IMR-90 (cell line): ENCODE data around the gene PLA2G2A. TPM values are rescaled to one million over a fixed set of nuclear protein-coding genes. Genes with fewer than 3 reads are reported as not detected.

Experiments
- ATAC-seq: fragments of 200-7000 bp; cut with Tn5 transposase; 2 replicates; pipeline ENCODE4 v1.9.1; 2020; ENCODE audit warnings: low read depth, mild to moderate bottlenecking, moderate library complexity
- BruUV-seq: library from RNA; stranded (reverse); fragments of 400-500 nt; replicated peaks from 2 replicates; lab custom pipeline; 2021; lab: Mats Ljungman, UMichigan
- CTCF ChIA-PET: fragments of 300-600 bp; formaldehyde crosslinking; extraction: SDS; loops from one replicate; lab custom pipeline; 2021; ENCODE audit warnings: antibody characterized with exemption; lab: Yijun Ruan, JAX
- POLR2A ChIA-PET: fragments of 300-600 bp; sonication (Branson Sonifier 250); formaldehyde crosslinking; loops from one replicate; lab custom pipeline; 2022; ENCODE audit warnings: antibody characterized with exemption; ENCODE audit not compliant: unreplicated experiment; lab: Charles Lee
- DNase-seq: peaks from one replicate; pipeline ENCODE4 v3.0.0; 2013
- H2AFZ ChIP-seq: replicated peaks from 2 replicates; pipeline ENCODE3; 2013; ENCODE audit warnings: low read length, mild to moderate bottlenecking; ENCODE audit not compliant: poor library complexity
- H2AK5ac ChIP-seq: 2 replicates; pipeline ENCODE4 v1.6.1; 2013; ENCODE audit warnings: low read depth, low read length, inconsistent platforms
- H2AK9ac ChIP-seq: replicated peaks from 2 replicates; pipeline ENCODE3; 2013; ENCODE audit warnings: mild to moderate bottlenecking, low read depth, low read length, moderate library complexity; ENCODE audit not compliant: poor library complexity
- H2BK120ac ChIP-seq: 2 replicates; pipeline ENCODE4 v1.6.1; 2013; ENCODE audit warnings: low read depth, low read length, inconsistent platforms
- H2BK15ac ChIP-seq: 3 replicates; pipeline ENCODE4 v1.6.1; 2013; ENCODE audit warnings: low read depth, low read length, inconsistent platforms
- H2BK20ac ChIP-seq: 2 replicates; pipeline ENCODE4 v1.6.1; 2013; ENCODE audit warnings: low read depth, mild to moderate bottlenecking, inconsistent platforms, low read length, moderate library complexity
- H2BK5ac ChIP-seq: 2 replicates; pipeline ENCODE4 v1.6.1; 2013; ENCODE audit warnings: mild to moderate bottlenecking, low read depth, low read length, inconsistent platforms; ENCODE audit not compliant: poor library complexity, severe bottlenecking
- H3K14ac ChIP-seq: replicated peaks from 2 replicates; pipeline ENCODE4 v1.6.1; 2013; ENCODE audit warnings: low read depth, low read length, inconsistent platforms
- H3K18ac ChIP-seq: 2 replicates; pipeline ENCODE4 v1.6.1; 2013; ENCODE audit warnings: low read depth, low read length, control low read depth
- H3K23ac ChIP-seq: 2 replicates; pipeline ENCODE4 v1.6.1; 2013; ENCODE audit warnings: low read depth, low read length, inconsistent platforms
- H3K27ac ChIP-seq: 2 replicates; pipeline ENCODE4 v1.5.1; 2013; ENCODE audit warnings: mild to moderate bottlenecking, control low read depth, low read length; ENCODE audit not compliant: insufficient read depth
- H3K27me3 ChIP-seq: 2 replicates; pipeline ENCODE4 v1.6.1; 2013; ENCODE audit warnings: low read length; ENCODE audit not compliant: control insufficient read depth, insufficient read depth
- H3K36me3 ChIP-seq: 2 replicates; pipeline ENCODE4 v1.6.1; 2013; ENCODE audit warnings: low read length, mixed read lengths; ENCODE audit not compliant: control insufficient read depth, insufficient read depth
- H3K4ac ChIP-seq: 2 replicates; pipeline ENCODE4 v1.6.1; 2013; ENCODE audit warnings: low read depth, low read length, inconsistent platforms
- H3K4me1 ChIP-seq: 2 replicates; pipeline ENCODE4 v1.6.1; 2013; ENCODE audit warnings: low read length, mixed read lengths; ENCODE audit not compliant: control insufficient read depth, insufficient read depth
- H3K4me2 ChIP-seq: 2 replicates; pipeline ENCODE4 v1.6.1; 2013; ENCODE audit warnings: low read depth, mild to moderate bottlenecking, control low read depth, low read length, moderate library complexity
- H3K4me3 ChIP-seq: 2 replicates; pipeline ENCODE4 v1.5.1; 2013; ENCODE audit warnings: low read depth, mild to moderate bottlenecking, control low read depth, low read length, moderate library complexity; ENCODE audit not compliant: insufficient read depth
- H3K56ac ChIP-seq: 2 replicates; pipeline ENCODE4 v1.6.1; 2013; ENCODE audit warnings: low read length, inconsistent platforms; ENCODE audit not compliant: insufficient read depth; ENCODE audit errors: extremely low read depth
- H3K79me1 ChIP-seq, 2 experiments: 2 replicates each; pipeline ENCODE4 v1.6.1; 2013; ENCODE audit warnings: low read length in 2 of 2, inconsistent platforms in 1 of 2, low read depth in 1 of 2
- H3K9ac ChIP-seq: 2 replicates; pipeline ENCODE4 v1.6.1; 2013; ENCODE audit warnings: low read depth, low read length, control low read depth
- H3K9me1 ChIP-seq: 2 replicates; pipeline ENCODE4 v1.6.1; 2013; ENCODE audit warnings: low read length, inconsistent platforms; ENCODE audit not compliant: insufficient read depth
- H3K9me3 ChIP-seq: 2 replicates; pipeline ENCODE4 v1.6.1; 2013; ENCODE audit warnings: low read length; ENCODE audit not compliant: control insufficient read depth, insufficient read depth
- H4K20me1 ChIP-seq: 2 replicates; pipeline ENCODE4 v1.6.1; 2013; ENCODE audit warnings: low read length, inconsistent platforms; ENCODE audit not compliant: insufficient read depth
- H4K5ac ChIP-seq: 2 replicates; pipeline ENCODE4 v1.6.1; 2013; ENCODE audit warnings: mild to moderate bottlenecking, low read depth, low read length, control low read depth
- H4K8ac ChIP-seq, 2 experiments: 2 replicates each; pipeline ENCODE4 v1.6.1; 2013; ENCODE audit warnings: low read depth in 2 of 2, low read length in 2 of 2, control low read depth in 1 of 2, inconsistent platforms in 1 of 2
- H4K91ac ChIP-seq: 2 replicates; pipeline ENCODE4 v1.6.1; 2013; ENCODE audit warnings: low read depth, low read length, inconsistent platforms; ENCODE audit not compliant: insufficient read depth
- BHLHE40 ChIP-seq: fragments of 150-350 bp; IDR thresholded peaks from 2 replicates; pipeline ENCODE4 v1.6.1; 2016; ENCODE audit warnings: mild to moderate bottlenecking, low read depth, low read length
- ELK1 ChIP-seq: fragments of 150-350 bp; IDR thresholded peaks from 2 replicates; pipeline ENCODE4 v1.6.1; 2016; ENCODE audit warnings: low read depth, mild to moderate bottlenecking, low read length, moderate library complexity, borderline replicate concordance
- FOS ChIP-seq: fragments of 150-350 bp; IDR thresholded peaks from 2 replicates; pipeline ENCODE4 v1.6.1; 2016; ENCODE audit warnings: low read depth, low read length
- MXI1 ChIP-seq: IDR thresholded peaks from 2 replicates; pipeline ENCODE4 v1.6.1; 2012; ENCODE audit warnings: low read depth, mild to moderate bottlenecking, low read length, moderate library complexity, borderline replicate concordance
- WGBS, 2 experiments: methylation state at CpG; one replicate each; pipeline versions ENCODE4 v1.1.5 to v1.1.7; 2013; ENCODE audit warnings: missing lambda C conversion rate in 2 of 2; ENCODE audit not compliant: insufficient read length in 1 of 2; ENCODE audit errors: extremely low coverage in 2 of 2; 5-methylcytosine and 5-hydroxymethylcytosine counted together
- dilution Hi-C: fragments of 300-500 bp; cut with HindIII; formaldehyde crosslinking; loops from one replicate; pipeline ENCODE4 v1.14.3; 2018; ENCODE audit warnings: low sequenced_read_pairs; ENCODE audit not compliant: unreplicated experiment
- in situ Hi-C: fragments of 300-500 bp; cut with MboI; formaldehyde crosslinking; loops from 3 replicates; pipeline ENCODE4 v1.14.3; 2019; ENCODE audit warnings: low sequenced_read_pairs, inconsistent platforms, mixed read lengths
- intact Hi-C: fragments of 100-400 bp; cut with micrococcal nuclease; formaldehyde crosslinking; loops from 2 replicates; pipeline ENCODE4 v1.10.0; 2022
- polyA plus RNA-seq, 3 experiments: library from polyadenylated mRNA; depleted of rRNA; stranded (reverse); fragments of >200 nt; gene quantifications; 2 replicates each; pipeline ENCODE4 v1.2.3, GENCODE V29; 2012; ENCODE audit warnings: low replicate concordance in 1 of 3
- total RNA-seq: library from RNA; depleted of rRNA; stranded (reverse); fragments of >200 nt; gene quantifications from 2 replicates; pipeline ENCODE4 v1.2.3, GENCODE V29; 2012

Gene PLA2G2A
- total and polyA plus RNA-seq, 2 of the 4 experiments (the other 2 are of a cell fraction): not detected

- Histone ChIP-seq H3K4me3 (no peak overlapping the region), H3K79me1 (no peaks in the 10 kb centered on the region), H2BK20ac (no peak overlapping the region), H3K4ac (no peak overlapping the region), H2BK15ac (no peak overlapping the region), H3K56ac (no peak overlapping the region), H2AFZ (peak overlapping the region; percentile 18), H3K4me1 (no peaks in the 10 kb centered on the region), H3K27ac (no peak overlapping the region), H3K4me2 (no peak overlapping the region), H3K36me3 (no peaks in the 10 kb centered on the region), H2BK120ac (no peak overlapping the region), H3K14ac (no peak overlapping the region), H4K20me1 (no peaks in the 10 kb centered on the region), H2AK5ac (no peak overlapping the region), H3K18ac (no peak overlapping the region), H3K9me3 (no peaks in the 10 kb centered on the region), H3K9me1 (no peaks in the 10 kb centered on the region), H4K5ac (no peak overlapping the region), H2BK5ac (no peak overlapping the region), H2AK9ac (no peak overlapping the region), H3K23ac (no peak overlapping the region), H3K27me3 (peaks cover 29% of the 10 kb centered on the region), H4K91ac (no peak overlapping the region), H4K8ac (no peak overlapping the region), H3K9ac (no peak overlapping the region)
- dilution Hi-C loops (no loop called here), intact Hi-C loops (no loop called here), in situ Hi-C loops (no loop called here)
- BruUV-seq: no TSS peak
- ChIA-PET CTCF (no interaction called here), POLR2A (no interaction called here)
- WGBS, 2 experiments: 48% methylated on average over 3 of the region's 9 CpGs; no CpG with 5 or more reads in 1 of the 2 experiments
- TF ChIP-seq MXI1 (no peak), ELK1 (no peak), FOS (no peak), BHLHE40 (no peak)
- DNase-seq: no peak
- ATAC-seq: no peak
Measured at GRCh38 chr1:19967808-19968207, 11.6 kb downstream of the PLA2G2A start.
